HG02678 (cell line): Measurements from ENCODE around the gene DRG1.
"Not testable (repeated sequence)": the region's sequence is repeated elsewhere in the genome, so short reads cannot be mapped to it uniquely, and the experiment has no call there.

Source experiments
- ATAC-seq: cut with Tn5 transposase; IDR thresholded peaks from one replicate; pipeline ENCODE4 v1.9.1; 2021; ENCODE audit warnings: mild to moderate bottlenecking, moderate library complexity; ENCODE audit not compliant: unreplicated experiment

DRG1 gene

GRCh38 chr22:31441652-31442051 lies 42.2 kb downstream of the DRG1 start:
- no peak for ATAC-seq

GRCh38 chr22:31442768-31443489 lies 43.5 kb downstream of the DRG1 start:
- ATAC-seq = no peak

- no peak for ATAC-seq
Observed at GRCh38 chr22:31443516-31443915, 44.1 kb downstream of the DRG1 start.

- ATAC-seq = no peak
Observed at GRCh38 chr22:31445642-31446041, 46.2 kb downstream of the DRG1 start.

GRCh38 chr22:31446208-31446607 lies 46.8 kb downstream of the DRG1 start:
- no peak for ATAC-seq

- ATAC-seq = no peak
Observed at GRCh38 chr22:31446767-31447166, 47.4 kb downstream of the DRG1 start.

- no peak for ATAC-seq
Observed at GRCh38 chr22:31447337-31447736, 47.9 kb downstream of the DRG1 start.

GRCh38 chr22:31448382-31448781 lies 49.0 kb downstream of the DRG1 start:
- no peak for ATAC-seq

GRCh38 chr22:31449506-31449905 lies 50.1 kb downstream of the DRG1 start:
- no peak for ATAC-seq

- no peak for ATAC-seq
Observed at GRCh38 chr22:31451709-31452571, 52.5 kb downstream of the DRG1 start.

- no peak for ATAC-seq
Observed at GRCh38 chr22:31461699-31462098, 62.3 kb downstream of the DRG1 start.

GRCh38 chr22:31465307-31465706 lies 65.9 kb downstream of the DRG1 start:
- no peak for ATAC-seq

- ATAC-seq = no peak
Observed at GRCh38 chr22:31474743-31475142, 75.3 kb downstream of the DRG1 start.

GRCh38 chr22:31475800-31476199 lies 76.4 kb downstream of the DRG1 start:
- no peak for ATAC-seq

- ATAC-seq = peak; percentile 69
Observed at GRCh38 chr22:31477329-31477728, 77.9 kb downstream of the DRG1 start.

- ATAC-seq = no peak
Observed at GRCh38 chr22:31481129-31481528, 81.7 kb downstream of the DRG1 start.

GRCh38 chr22:31482470-31482869 lies 83.1 kb downstream of the DRG1 start:
- ATAC-seq = not testable (repeated sequence)
